Right cardiac atrium (tissue), 5 donors: ENCODE results near the gene FOLR2. TPM values are rescaled to one million over a fixed set of nuclear protein-coding genes. Genes with fewer than 3 reads are reported as not detected.
A peak's percentile ranks its signal among the peaks of the same experiment; 100 is the strongest.

Experiments used
- ATAC-seq, 2 donors: fragments of 200-7000 bp; cut with Tn5 transposase; one replicate each; pipeline versions ENCODE4 v1.8.0 to v1.9.1; 2020; ENCODE audit warnings: moderate library complexity in 2 of 2, mild to moderate bottlenecking in 1 of 2
- DNase-seq, 3 donors: peaks; one replicate each; pipeline ENCODE4 v3.0.0-alpha.2; 2020
- H3K27ac ChIP-seq: one replicate; pipeline ENCODE4 v1.5.1; 2013; ENCODE audit warnings: mild to moderate bottlenecking, low read length, control low read depth, moderate library complexity
- H3K27me3 ChIP-seq: one replicate; pipeline ENCODE4 v1.6.1; 2013; ENCODE audit not compliant: control insufficient read depth, insufficient read depth
- H3K4me1 ChIP-seq: one replicate; pipeline ENCODE4 v1.6.1; 2013; ENCODE audit warnings: low read length; ENCODE audit not compliant: control insufficient read depth, insufficient read depth
- H3K4me3 ChIP-seq: one replicate; pipeline ENCODE4 v1.5.1; 2013; ENCODE audit warnings: low read length, control low read depth
- H3K9me3 ChIP-seq: one replicate; pipeline ENCODE4 v1.6.1; 2013; ENCODE audit warnings: low read length; ENCODE audit not compliant: control insufficient read depth
- WGBS: extraction: QIAGEN DNeasy Blood & Tissue Kit; methylation state at CpG from one replicate; pipeline ENCODE4 v1.1.7; 2013; 5-methylcytosine and 5-hydroxymethylcytosine counted together
- intact Hi-C, 4 donors: fragments of 100-400 bp; cut with DNase I; formaldehyde crosslinking; loops; one replicate each; pipeline versions ENCODE4 v1.11.0 to v1.14.0; 2022 to 2023
- polyA plus RNA-seq: library from polyadenylated mRNA; stranded (reverse); fragments of 200-250 nt; gene quantifications from one replicate; pipeline ENCODE4 v1.2.3, GENCODE V29; 2013
- total RNA-seq, 4 donors: library from RNA; stranded (reverse); fragmentation: NEBNext Ultra II Directional; extraction: Animal tissue kit (Norgen Biotek cat#: 25700); gene quantifications; one replicate each; pipeline ENCODE4 v1.2.1, GENCODE V29; 2021
- donor health status: healthy with polysubstance abuse.
- donor health status: DM: no; HTN: yes; CAD: no.
- donor health status: DM: no; HTN: no; CAD: no.
- donor health status: DM: no; HTN: yes; CAD: no; lungs with severe emphysema.
- donor health status: DM: yes; HTN: yes; CAD: no.

FOLR2 gene
- total and polyA plus RNA-seq, 5 donors, result 11.9 to 41.2 (median 37.1) TPM

- peak within 1 kb of the TSS; percentile 88 for H3K27ac ChIP-seq
- peaks cover 10% of the 10 kb centered on the region for H3K4me1 ChIP-seq
- intact Hi-C loops, result no loop called here
- DNase-seq (peak in 2 of 3 donors; percentile 86), ATAC-seq (peak; percentile 1 to 3)
- WGBS, result under 1% methylated on average over 81 of the region's 81 CpGs
- H3K9me3 ChIP-seq, result no peaks in the 10 kb centered on the region
- H3K27me3 ChIP-seq, result no peaks in the 10 kb centered on the region
- peak within 1 kb of the TSS; percentile 85 for H3K4me3 ChIP-seq
Measured at GRCh38 chr11:72224564-72225410, 8.2 kb downstream of the FOLR2 start, which contains the start of gene INPPL1. Gene INPPL1, plus strand, starts transcription at chr11:72224767. Its CDS starts 218 bp downstream, at chr11:72224985.

DNA sequence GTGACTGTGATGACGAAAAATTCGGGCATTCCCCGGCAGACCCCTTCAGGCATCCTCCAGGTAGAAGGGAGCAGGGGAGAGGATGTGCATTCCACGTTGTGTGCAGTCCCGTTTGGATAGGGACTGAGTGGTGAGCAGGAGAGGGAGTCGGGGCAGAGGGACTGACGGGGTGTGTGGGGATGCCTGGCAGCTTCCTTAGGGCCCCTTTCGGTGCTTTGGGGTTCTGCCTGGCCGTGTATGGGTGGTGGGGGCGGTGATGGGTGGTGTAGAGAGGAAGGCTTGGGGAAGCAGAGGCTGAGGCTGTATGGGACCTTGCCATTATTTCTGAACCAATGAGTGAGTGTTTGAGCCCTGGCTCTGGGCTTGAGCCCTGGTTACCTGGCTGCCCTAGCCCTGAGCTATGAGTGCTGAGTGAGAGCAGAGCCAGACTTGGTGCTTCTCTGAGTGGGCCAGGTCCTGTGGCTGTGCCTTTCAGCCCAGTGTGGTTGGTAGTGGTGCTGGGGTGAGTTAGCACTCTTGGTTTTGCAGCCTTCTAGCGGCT is 8.9 kb downstream of the FOLR2 start:
- 16% methylated on average over 11 of the region's 11 CpGs for WGBS
- DNase-seq (peak in 1 of 3 donors; percentile 50), ATAC-seq (no peak)
- Histone ChIP-seq H3K4me1 (peaks cover 10% of the 10 kb centered on the region), H3K27ac (no peak overlapping the region), H3K4me3 (peak overlapping the region; percentile 85), H3K27me3 (no peaks in the 10 kb centered on the region), H3K9me3 (no peaks in the 10 kb centered on the region)
- intact Hi-C loops, result no loop called here

- Histone ChIP-seq H3K27me3 (no peaks in the 10 kb centered on the region), H3K4me3 (no peak overlapping the region), H3K4me1 (peaks cover 10% of the 10 kb centered on the region), H3K27ac (no peak overlapping the region), H3K9me3 (no peaks in the 10 kb centered on the region)
- 84% methylated on average over 5 of the region's 5 CpGs for WGBS
- DNase-seq, result peak in 1 of 3 donors; percentile 36
- no peak for ATAC-seq
- intact Hi-C loops, result no loop called here
Measured at GRCh38 chr11:72226701-72227100, 10.1 kb downstream of the FOLR2 start.

DNA sequence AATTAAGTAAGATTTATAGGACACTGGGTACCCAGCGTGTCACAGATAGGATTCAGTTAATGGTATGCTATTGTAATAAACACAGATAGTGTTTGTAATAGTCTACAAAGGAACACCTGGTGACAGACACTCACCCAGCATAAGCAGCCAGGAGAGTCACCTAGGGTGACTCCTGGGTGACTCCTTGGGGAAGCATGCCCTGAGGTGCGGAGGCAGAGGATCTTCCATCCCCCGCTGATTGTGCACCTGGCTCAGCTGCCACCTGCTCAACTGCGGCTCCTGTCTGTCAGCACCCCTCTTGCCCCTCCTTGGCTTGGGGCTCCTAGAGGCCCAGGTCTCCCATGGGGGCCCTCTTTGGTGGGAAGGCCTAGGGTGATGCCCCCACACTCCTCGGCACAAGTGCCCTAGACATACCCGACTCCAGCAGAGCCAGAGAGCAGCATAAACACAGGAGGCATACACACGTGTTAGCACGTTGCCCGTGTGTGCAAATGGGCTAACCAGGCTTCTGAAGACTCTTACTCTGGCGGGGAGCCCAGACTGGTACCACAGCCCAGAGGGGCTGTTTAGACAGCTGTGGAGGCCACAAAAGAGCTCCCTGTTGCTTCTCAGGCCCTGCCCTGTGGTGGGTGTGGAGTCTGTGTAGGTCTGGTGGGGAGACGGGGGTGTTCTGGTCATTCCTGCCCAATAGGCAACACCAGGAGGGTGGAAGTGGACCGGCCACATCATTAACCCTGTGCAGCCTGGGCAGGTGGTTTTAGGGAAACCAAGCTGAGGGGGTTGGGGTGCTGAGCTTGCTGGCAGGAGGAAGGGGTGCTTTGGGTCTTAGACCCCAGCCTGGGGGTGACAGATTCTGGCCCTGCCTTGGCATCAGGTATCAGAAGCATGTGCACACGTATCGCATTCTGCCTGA is 11.0 kb downstream of the FOLR2 start:
- H3K9me3 ChIP-seq, result no peaks in the 10 kb centered on the region
- H3K4me3 ChIP-seq, result no peak overlapping the region
- 79% methylated on average over 14 of the region's 14 CpGs for WGBS
- no peaks in the 10 kb centered on the region for H3K27me3 ChIP-seq
- intact Hi-C loops, result no loop called here
- DNase-seq (peak in 1 of 3 donors; percentile 45), ATAC-seq (no peak)
- H3K4me1 ChIP-seq, result peaks cover 7% of the 10 kb centered on the region
- no peak overlapping the region for H3K27ac ChIP-seq

- H3K4me1 ChIP-seq, result peaks cover 6% of the 10 kb centered on the region
Measured at GRCh38 chr11:72228229-72228843, 11.7 kb downstream of the FOLR2 start.

DNA sequence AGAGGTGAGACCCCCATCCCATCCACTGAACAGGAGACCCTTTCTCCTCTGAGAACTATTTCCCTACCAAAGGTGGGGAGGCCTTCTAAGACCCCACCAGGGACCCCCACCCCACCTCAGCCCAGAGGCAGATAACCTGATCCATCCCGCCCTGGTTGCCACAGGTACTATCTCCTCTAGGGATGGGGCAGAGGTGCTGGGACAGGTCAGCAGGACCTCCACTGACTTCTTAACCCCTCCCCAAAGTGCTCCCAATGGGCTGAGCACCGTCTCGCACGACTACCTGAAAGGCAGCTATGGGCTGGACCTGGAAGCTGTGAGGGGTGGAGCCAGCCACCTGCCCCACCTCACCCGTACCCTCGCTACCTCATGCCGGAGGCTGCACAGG is 12.2 kb downstream of the FOLR2 start:
- no peaks in the 10 kb centered on the region for H3K27me3 ChIP-seq
- intact Hi-C loops, result no loop called here
- WGBS, result 91% methylated on average over 7 of the region's 7 CpGs
- no peaks in the 10 kb centered on the region for H3K9me3 ChIP-seq
- H3K4me3 ChIP-seq, result no peak overlapping the region
- H3K4me1 ChIP-seq, result peaks cover 6% of the 10 kb centered on the region
- DNase-seq (peak in 1 of 3 donors; percentile 58), ATAC-seq (no peak)
- H3K27ac ChIP-seq, result no peak overlapping the region

More at GRCh38 chr11:72228229-72228843, 11.7 kb downstream of the FOLR2 start:
- Histone ChIP-seq H3K4me3 (no peak overlapping the region), H3K27me3 (no peaks in the 10 kb centered on the region), H3K9me3 (no peaks in the 10 kb centered on the region), H3K27ac (no peak overlapping the region)
- ATAC-seq (no peak), DNase-seq (peak; percentile 18 to 65 (median 56))
- WGBS, result 77% methylated on average over 16 of the region's 16 CpGs
- intact Hi-C loops, result no loop called here

- Histone ChIP-seq H3K27ac (no peak overlapping the region), H3K4me3 (no peak overlapping the region), H3K27me3 (no peaks in the 10 kb centered on the region), H3K4me1 (peaks cover 6% of the 10 kb centered on the region), H3K9me3 (no peaks in the 10 kb centered on the region)
- ATAC-seq (no peak), DNase-seq (peak in 1 of 3 donors; percentile 40)
- WGBS, result 97% methylated on average over 8 of the region's 8 CpGs
- intact Hi-C loops, result no loop called here
Measured at GRCh38 chr11:72229336-72229924, 12.8 kb downstream of the FOLR2 start.

DNA sequence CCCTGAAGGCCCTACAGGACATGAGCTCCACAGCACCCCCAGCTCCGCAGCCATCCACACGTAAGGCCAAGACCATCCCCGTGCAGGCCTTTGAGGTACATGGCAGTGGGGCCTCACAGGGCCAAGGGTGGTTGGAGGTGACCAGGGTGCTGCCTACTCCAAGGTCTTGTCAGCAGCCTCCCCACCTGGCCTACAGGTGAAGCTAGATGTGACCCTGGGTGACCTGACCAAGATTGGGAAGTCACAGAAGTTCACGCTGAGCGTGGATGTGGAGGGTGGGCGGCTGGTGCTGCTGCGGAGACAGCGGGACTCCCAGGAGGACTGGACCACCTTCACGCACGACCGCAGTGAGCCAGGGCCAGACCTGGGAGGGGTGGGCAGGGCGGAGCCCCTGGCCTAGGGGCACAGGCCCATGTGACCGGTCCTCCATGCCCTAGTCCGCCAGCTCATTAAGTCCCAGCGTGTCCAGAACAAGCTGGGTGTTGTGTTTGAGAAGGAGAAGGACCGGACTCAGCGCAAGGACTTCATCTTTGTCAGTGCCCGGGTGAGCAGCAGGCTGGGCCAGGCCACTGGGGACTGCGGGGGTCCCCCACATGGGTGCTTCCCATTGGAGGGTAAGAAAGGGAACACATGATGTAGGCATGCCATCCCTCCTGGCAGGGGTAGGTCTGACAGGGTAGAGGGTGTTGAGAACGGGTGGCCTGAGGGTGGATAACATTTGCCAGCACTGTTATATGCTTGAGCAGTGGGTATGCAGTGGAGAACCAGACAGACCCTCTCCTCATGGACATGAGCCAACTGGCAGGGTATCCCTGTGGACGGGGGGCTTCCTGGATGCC is 13.6 kb downstream of the FOLR2 start:
- Histone ChIP-seq H3K27ac (no peak overlapping the region), H3K4me1 (peaks cover 6% of the 10 kb centered on the region), H3K4me3 (no peak overlapping the region), H3K27me3 (no peaks in the 10 kb centered on the region), H3K9me3 (no peaks in the 10 kb centered on the region)
- intact Hi-C loops, result no loop called here
- ATAC-seq, result no peak
- 93% methylated on average over 21 of the region's 21 CpGs for WGBS
- DNase-seq, result peak in 2 of 3 donors; percentile 16 to 53

DNA sequence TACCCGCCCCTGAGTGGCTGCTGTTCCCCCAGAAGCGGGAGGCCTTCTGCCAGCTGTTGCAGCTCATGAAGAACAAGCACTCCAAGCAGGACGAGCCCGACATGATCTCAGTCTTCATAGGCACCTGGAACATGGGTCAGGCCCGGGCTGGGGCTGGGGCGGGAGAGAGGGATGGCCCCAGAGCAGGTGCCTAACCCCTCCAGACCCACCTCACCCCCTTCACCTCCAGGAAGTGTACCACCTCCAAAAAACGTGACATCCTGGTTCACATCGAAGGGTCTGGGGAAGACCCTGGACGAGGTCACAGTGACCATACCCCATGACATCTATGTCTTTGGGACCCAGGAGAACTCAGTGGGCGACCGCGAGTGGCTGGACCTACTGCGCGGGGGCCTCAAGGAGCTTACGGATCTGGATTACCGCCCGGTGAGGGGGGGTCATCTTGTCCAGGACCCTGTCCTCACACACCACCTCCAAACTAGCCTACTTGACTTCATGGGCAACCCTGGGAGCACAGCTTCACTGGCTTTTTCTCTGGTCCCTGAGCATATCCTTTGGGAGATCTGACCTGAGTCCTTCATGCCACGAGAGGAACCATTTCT is 14.3 kb downstream of the FOLR2 start:
- WGBS, result 87% methylated on average over 18 of the region's 18 CpGs
- Histone ChIP-seq H3K9me3 (no peaks in the 10 kb centered on the region), H3K4me1 (no peaks in the 10 kb centered on the region), H3K27me3 (no peaks in the 10 kb centered on the region), H3K4me3 (no peak overlapping the region), H3K27ac (no peak overlapping the region)
- DNase-seq, result peak in 1 of 3 donors; percentile 41
- ATAC-seq, result no peak
- intact Hi-C loops, result no loop called here
